ENCODE data around the gene PSPN.
A peak's percentile ranks its signal among the peaks of the same experiment; 100 is the strongest.
"Not testable (repeated sequence)": the region's sequence is repeated elsewhere in the genome, so short reads cannot be mapped to it uniquely, and the experiment has no call there.

The PSPN gene

GRCh38 chr19:6373096-6373812 lies 2.5 kb downstream of the PSPN start:
- DNase-seq, result peak; percentile 99

DNA sequence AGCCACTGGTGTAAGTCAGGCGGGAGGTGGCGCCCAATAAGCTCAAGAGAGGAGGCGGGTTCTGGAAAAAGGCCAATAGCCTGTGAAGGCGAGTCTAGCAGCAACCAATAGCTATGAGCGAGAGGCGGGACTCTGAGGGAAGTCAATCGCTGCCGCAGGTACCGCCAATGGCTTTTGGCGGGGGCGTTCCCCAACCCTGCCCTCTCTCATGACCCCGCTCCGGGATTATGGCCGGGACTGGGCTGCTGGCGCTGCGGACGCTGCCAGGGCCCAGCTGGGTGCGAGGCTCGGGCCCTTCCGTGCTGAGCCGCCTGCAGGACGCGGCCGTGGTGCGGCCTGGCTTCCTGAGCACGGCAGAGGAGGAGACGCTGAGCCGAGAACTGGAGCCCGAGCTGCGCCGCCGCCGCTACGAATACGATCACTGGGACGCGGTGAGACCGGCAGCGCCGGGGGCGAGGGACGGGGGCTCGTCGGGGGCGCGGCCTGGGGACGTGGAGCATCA lies 3.1 kb downstream of the PSPN start, which contains the start of gene ALKBH7:
TSS of gene ALKBH7 (plus strand) at position 201 of the 502 bp plus-strand sequence. CDS start at position 228, 27 bp downstream.
- DNase-seq, result peak; percentile 100

DNA sequence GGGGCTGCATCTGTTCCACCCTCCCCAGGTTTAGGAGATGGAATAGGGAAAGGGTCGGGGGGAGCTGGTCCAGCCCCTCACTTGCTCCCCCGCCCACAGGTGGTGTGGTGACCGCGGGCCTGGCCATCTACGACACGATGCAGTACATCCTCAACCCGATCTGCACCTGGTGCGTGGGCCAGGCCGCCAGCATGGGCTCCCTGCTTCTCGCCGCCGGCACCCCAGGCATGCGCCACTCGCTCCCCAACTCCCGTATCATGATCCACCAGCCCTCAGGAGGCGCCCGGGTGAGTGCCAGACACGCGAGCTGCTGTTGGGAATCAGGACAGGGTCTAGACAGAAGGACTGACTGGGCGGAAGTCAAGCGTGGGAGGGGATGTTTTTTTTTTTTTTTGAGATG lies 11.4 kb downstream of the PSPN start:
- DNase-seq, result no peak

- no peak for DNase-seq
These were observed 13.4 kb downstream of the PSPN start for GRCh38 chr19:6362351-6362801.

DNA sequence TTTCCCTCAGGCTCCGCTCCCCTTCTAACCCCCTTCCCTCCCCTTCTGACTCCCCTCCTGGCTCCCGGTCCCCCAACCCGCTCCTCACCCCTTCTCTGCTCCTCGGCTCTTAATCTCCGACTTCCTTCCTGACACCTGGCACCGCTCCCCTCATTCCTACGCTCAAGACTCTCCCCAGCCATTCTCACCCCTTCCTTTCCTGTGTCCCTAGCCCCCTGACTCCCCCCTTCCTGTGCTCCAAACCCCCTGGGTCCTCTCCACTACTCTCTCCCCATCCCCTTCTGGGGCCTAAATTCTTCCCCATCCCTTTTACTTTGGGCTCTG lies 13.7 kb downstream of the PSPN start:
- DNase-seq, result no peak

GRCh38 chr19:6360857-6361216 lies 14.9 kb downstream of the PSPN start:
- not testable (repeated sequence) for DNase-seq

GRCh38 chr19:6360445-6360844 lies 15.3 kb downstream of the PSPN start:
- not testable (repeated sequence) for DNase-seq

- no peak for DNase-seq
These were observed 16.0 kb downstream of the PSPN start for GRCh38 chr19:6359568-6360341.

DNA sequence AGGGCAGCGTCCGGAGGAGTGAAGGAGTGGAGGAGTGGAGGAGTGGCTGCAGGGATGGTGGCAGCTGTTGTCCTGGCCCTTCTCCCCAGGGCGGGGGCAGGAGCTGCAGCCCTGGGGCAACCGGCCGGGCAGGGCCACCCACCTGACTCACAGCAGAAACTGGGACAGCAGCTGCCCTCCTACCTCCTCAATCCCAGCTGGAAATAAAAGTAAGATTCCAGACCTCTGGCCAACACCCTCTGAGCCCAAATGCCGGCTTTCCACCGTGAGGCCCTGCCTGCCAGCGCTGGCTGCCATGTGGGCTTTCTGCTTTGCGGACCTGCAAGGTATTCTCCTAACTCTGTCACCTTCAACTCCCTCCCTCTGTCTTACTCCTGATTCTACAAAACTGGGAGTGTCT lies 17.7 kb downstream of the PSPN start:
- no peak for DNase-seq

DNA sequence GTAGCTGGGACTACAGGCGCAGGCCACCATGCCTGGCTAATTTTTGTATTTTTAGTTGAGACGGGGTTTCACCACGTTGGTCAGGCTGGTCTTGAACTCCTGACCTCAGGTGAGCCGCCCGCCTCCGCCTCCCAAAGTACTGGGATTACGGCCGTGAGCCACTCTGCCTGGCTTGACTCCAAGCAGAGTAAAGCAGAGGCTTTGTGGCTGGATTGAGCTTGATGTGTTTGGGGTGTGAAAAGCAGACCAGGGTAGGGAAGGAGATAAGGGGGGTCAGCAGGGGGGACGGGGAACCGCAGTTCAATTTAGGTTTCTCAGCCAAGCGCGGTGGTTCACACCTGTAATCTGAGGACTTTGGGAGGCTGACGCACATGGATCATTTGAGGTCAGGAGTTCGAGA lies 18.6 kb downstream of the PSPN start:
- no peak for DNase-seq

DNA sequence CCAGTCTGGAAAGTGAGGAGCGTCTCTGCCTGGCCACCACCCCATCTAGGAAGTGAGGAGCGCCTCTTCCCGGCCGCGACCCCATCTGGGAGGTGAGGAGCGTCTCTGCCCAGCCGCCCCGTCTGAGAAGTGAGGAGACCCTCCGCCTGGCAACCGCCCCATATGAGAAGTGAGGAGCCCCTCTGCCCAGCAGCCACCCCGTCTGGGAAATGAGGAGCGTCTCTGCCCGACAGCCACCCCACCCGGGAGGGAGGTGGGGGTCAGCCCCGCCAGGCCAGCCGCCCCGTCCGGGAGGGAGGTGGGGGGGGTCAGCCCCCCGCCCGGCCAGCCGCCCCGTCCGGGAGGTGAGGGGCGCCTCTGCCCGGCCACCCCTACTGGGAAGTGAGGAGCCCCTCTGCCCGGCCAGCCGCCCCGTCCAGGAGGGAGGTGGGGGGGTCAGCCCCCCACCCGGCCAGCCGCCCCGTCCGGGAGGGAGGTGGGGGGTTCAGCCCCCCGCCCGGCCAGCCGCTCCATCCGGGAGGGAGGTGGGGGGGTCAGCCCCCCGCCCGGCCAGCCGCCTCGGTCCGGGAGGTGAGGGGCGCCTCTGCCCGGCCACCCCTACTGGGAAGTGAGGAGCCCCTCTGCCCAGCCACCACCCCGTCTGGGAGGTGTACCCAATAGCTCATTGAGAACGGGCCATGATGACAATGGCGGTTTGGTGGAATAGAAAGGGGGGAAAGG lies 20.3 kb downstream of the PSPN start:
- DNase-seq, result not testable (repeated sequence)

DNA sequence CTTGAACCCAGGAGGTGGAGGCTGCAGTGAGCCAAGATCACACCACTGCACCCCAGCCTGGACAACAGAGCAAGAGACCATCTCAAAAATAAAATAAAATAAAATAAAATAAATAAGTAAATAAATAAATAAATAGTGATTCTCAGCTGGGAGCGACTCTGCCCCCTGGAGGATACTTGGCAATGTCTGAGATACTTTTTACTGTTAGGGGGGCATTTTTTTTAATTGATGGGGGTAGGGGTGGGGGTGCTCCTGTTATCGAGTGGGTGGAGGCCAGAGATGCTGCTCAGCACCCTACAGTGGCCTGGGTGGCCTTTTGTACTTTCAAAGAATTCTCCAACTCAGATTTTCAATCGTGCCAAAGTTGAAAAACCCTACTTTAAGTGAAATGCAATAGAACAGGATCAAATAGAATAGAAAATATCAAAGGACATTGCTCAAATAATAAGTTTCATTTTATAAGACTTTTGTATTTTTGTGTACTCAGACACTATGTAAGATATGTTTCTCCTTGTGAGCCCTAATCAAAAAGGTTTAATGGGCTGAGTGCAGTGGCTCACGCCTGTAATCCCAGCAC lies 21.5 kb downstream of the PSPN start:
- no peak for DNase-seq

GRCh38 chr19:6352381-6353165 lies 23.2 kb downstream of the PSPN start:
- DNase-seq, result no peak

DNA sequence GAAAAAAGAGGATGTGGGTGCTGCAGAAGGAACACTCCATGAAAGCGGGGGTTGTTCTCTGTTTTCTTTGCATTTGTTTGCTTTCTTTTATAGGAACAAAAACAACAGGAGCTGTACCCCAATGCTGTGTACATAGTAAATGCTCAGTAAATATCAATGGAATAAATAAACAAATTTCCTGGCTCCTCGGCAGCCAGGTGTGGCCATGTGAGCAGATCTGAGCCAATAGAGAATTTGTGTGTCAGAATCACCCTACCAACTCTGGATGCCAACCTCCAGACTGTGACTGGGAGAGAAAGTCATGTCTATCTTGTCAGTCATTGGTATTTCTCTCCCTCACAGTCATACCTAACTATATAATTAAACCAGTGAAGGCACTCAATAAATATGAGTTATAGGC lies 25.0 kb downstream of the PSPN start:
- no peak for DNase-seq

DNA sequence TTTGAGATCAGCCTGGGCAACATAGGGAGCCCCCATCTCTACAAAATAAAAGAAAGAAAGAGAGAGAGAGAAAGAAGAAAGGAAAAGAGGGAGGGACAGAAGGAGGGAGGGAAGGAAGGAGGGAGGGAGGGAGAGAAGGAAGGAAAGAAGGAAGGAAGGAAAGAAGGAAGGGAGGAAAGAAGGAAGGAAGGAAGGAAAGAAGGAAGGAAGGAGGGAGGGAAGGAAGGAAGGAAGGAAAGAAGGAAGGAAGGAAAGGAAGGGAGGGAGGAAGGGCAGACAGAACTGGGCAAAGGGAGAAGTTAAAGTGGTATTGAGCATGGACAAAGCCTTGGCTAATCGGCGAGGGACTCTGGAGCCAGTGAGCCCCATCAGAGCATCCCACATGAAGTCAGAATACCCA lies 26.5 kb downstream of the PSPN start:
- DNase-seq, result not testable (repeated sequence)

DNA sequence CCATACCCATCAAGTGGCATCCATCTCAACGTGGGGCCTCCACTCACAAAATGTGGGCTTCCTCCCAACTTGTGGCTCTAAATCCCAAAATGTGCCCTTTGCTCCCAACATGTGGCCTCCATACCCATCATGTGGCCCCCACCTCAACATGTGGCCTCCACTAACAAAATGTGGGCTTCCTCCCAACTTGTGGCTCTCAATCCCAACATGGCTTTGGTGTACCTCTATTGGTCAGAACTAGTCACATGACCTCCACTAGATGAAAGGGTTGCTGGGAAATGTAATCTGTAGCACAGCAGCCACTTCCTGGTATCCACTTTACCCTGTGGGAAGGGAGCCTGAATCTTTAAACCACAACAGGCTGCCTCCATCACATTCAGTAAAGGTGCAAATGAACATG lies 32.3 kb downstream of the PSPN start:
- no peak for DNase-seq

GRCh38 chr19:6340493-6341201 lies 35.1 kb downstream of the PSPN start:
- no peak for DNase-seq

DNA sequence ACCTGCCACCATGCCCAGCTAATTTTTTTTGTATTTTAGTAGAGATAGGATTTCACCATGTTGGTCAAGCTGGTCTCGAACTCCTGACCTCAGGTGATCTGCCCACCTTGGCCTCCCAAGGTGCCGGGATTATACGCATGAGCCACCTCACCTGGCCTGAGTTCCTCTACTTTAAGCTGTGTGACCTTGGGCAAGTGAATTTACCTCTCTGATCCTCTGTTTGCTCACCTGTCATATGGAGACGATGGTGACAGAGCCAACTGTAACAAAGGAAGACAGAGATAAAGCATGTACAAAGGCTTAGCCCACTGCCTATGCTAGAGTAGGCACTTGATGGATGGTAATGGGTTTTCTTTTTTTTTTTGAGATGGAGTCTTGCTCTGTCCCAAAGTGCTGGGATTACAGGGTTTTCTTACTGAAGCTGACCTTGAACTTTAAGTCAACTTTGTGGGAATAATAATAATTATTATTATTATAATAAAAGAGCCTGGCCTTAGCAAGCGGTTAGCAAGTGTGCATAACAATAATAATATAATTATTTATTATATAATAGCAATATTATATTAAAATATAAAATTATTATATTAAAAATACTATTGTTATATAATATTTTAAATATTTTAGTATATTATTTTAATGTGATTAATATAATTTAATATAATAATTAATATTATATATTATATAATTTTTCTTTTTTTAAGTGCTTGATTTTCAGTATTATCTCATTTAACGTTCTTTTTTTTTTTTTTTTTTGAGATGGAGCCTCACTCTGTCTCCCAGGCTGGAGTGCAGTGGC lies 41.0 kb downstream of the PSPN start:
- DNase-seq, result no peak

- DNase-seq, result no peak
These were observed 42.3 kb downstream of the PSPN start, which contains the start of gene ACER1 for GRCh38 chr19:6333439-6333838. Gene ACER1, minus strand, starts transcription at chr19:6333612. Its CDS starts 61 bp downstream, at chr19:6333551.

GRCh38 chr19:6326815-6327214 lies 48.9 kb downstream of the PSPN start:
- no peak for DNase-seq

All from fibroblast of skin of scalp (primary cell).